GM13977 (cell line): ENCODE data around the gene VSIG10L2.

Experiments used
- DNase-seq: peaks from one replicate; pipeline ENCODE4 v3.0.0; 2012; ENCODE audit warnings: low spot score
- CTCF ChIP-seq: IDR thresholded peaks from 2 replicates; pipeline ENCODE4 v1.5.1; 2012; ENCODE audit warnings: mild to moderate bottlenecking, control low read depth; ENCODE audit not compliant: insufficient read depth; ENCODE audit errors: extremely low read depth, missing control alignments
- in situ Hi-C: fragments of 300-500 bp; cut with MboI; formaldehyde crosslinking; loops from one replicate; pipeline ENCODE4 v1.12.0; 2022; ENCODE audit warnings: low sequenced_read_pairs, low pct_unique_long_range_greater_than_20kb, mixed read lengths, inconsistent platforms; ENCODE audit not compliant: unreplicated experiment

The VSIG10L2 gene

DNA sequence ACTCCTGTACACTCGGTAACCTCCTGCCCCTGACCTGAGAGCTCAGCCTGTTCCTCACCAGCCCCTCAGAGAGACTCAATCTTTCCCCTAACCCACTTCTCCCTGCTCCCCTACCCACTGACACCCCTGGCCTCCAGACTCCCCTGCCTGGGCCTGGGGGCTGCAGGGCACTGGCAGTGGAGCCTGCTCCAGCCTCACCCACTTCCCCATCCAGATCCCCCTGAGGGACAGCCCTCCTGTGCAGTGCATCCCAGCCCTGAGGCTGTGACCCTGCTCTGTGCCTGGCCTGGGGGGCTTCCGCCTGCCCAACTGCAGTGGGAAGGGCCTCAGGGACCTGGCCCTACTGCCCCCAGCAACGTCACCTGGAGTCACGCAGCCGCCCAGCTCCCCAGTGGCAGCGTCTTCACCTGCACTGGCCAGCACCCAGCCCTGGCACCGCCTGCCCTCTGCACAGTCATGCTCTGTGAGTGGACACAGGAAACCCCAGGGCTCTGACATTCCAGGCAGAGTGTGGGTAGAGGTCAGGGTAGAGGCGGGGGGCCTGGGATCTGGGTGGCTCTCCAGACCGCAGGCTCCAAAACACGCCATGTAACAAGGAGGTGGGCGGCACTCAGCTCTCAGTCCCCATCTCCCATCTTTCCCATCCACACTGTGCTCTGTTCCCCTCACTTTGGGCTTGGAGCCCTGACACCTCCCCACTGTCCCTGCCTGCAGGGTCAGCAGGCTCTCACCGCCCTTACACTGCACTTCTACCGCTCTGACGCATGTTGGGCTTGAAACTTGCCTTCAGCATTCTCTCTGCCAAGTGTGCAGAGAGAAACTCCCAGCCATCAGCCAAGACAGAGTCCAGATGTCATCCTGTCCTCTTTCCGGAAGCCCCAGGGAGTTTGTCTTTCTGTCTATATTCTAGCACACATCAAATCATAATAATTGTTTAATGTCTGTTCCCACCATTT is 5.1 kb downstream of the VSIG10L2 start:
- no peak for TF ChIP-seq CTCF
- no peak for DNase-seq
- in situ Hi-C loops, result no loop called here

DNA sequence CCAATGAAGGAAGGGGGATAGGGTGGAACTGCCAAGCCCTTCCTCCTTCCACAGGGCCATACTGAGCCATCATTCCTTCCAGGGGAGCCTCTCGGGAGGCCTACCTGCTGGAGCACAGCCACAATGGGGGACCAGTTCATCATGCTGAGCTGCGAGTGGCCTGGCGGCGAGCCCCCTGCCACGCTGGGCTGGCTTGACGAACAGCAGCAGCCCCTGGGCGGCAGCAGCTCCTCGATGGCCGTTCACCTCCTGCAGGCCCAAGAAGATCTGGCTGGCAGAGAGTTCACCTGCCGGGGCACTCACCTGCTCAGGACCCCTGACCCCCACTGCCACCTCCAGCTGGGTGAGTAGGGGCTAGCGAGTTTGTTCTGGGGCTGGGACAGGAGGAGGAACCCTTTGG is 5.9 kb downstream of the VSIG10L2 start:
- in situ Hi-C loops, result no loop called here
- no peak for TF ChIP-seq CTCF
- no peak for DNase-seq

GRCh38 chr11:125952559-125952958 is 6.7 kb downstream of the VSIG10L2 start:
- in situ Hi-C loops, result no loop called here

DNA sequence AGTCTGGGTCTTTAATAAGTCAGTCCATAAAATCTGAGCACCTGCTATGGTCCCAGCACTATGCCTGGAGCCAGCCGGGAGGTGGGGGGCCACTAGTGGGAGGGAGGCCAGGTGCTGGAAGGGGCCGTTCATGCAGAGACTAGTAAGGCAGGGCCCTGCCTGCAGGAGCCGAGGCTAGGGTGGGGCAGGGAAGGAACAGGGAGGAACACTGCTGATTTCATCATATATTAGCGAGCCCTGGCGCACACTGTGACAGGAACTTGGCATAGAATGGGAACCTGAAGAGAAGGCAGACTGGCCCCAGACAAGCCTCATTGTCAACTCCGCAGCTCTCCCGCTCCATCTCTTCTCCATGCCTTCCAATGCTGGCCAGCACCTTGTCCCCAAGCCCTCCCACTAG is 7.1 kb downstream of the VSIG10L2 start:
- in situ Hi-C loops, result no loop called here
- no peak for DNase-seq
- no peak for TF ChIP-seq CTCF

More at GRCh38 chr11:125952559-125952958, 6.7 kb downstream of the VSIG10L2 start:
- no peak for DNase-seq
- TF ChIP-seq CTCF, result no peak

DNA sequence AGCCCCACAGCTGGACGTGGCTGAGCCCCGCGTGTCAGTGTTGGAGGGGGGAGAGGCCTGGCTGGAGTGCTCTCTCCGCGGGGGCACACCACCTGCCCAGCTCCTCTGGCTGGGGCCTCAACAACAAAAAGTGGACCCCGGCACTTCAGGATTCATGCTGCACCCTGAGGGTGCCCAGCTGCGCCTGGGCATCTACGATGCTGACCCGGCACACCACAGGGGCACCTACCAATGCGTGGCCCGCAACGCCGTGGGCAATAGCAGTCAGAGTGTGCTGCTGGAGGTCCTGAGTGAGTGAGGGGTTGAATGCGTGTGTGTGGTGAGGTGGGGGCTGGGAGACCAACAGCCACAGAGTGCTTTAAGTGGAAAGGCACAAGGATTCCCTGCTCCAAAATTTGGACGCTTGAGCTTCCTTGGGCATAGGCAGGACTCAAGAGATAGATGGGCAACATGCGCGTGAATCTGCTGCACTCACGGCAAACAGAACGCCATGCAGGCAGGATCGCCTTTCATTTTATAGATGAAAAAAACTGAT is 7.6 kb downstream of the VSIG10L2 start:
- in situ Hi-C loops, result no loop called here
- no peak for DNase-seq
- TF ChIP-seq CTCF, result no peak

GRCh38 chr11:125954123-125954944 is 8.5 kb downstream of the VSIG10L2 start:
- in situ Hi-C loops, result no loop called here
- TF ChIP-seq CTCF, result no peak
- no peak for DNase-seq
